Thyroid gland (tissue), 4 donors: ENCODE results near the gene GRM1. TPM values are rescaled to one million over a fixed set of nuclear protein-coding genes. Genes with fewer than 3 reads are reported as not detected.

Experiments used
- DNase-seq, 2 donors: peaks; one replicate each; pipeline ENCODE4 v3.0.0-alpha.2; 2019
- H3K27ac ChIP-seq, 3 donors: fragments of 200-600 bp; sonication (generic); 1 replicate in 2 of 3; 2 replicates in 1 of 3; pipeline ENCODE4 v1.5.1; 2016 to 2019; ENCODE audit warnings: mild to moderate bottlenecking in 1 of 3, moderate library complexity in 1 of 3
- H3K27me3 ChIP-seq: fragments of 200-600 bp; sonication (generic); one replicate; pipeline ENCODE4 v1.5.1; 2019
- H3K36me3 ChIP-seq, 2 donors: fragments of 200-600 bp; sonication (generic); one replicate each; pipeline ENCODE4 v1.5.1; 2016 to 2019
- H3K4me1 ChIP-seq, 2 donors: fragments of 200-600 bp; sonication (generic); one replicate each; pipeline ENCODE4 v1.5.1; 2017 to 2019
- H3K4me3 ChIP-seq, 3 donors: fragments of 200-600 bp; sonication (generic); replicated peaks in 1 of 3; 1 replicate in 2 of 3; 2 replicates in 1 of 3; pipeline ENCODE4 v1.5.1; 2016; ENCODE audit warnings: mild to moderate bottlenecking in 1 of 3
- H3K9me3 ChIP-seq: fragments of 200-600 bp; sonication (generic); one replicate; pipeline ENCODE4 v1.5.1; 2017
- POLR2A ChIP-seq, 2 donors: fragments of 450-650 bp; IDR thresholded peaks; one replicate each; pipeline ENCODE4 v1.6.1; 2017; ENCODE audit warnings: antibody characterized with exemption in 2 of 2, mild to moderate bottlenecking in 2 of 2, moderate library complexity in 1 of 2
- WGBS, 2 donors: methylation state at CpG; one replicate each; pipeline ENCODE4 v1.1.5; 2017; 5-methylcytosine and 5-hydroxymethylcytosine counted together
- intact Hi-C: fragments of 100-400 bp; cut with DNase I; formaldehyde crosslinking; loops from one replicate; pipeline ENCODE4 v1.15.1; 2023
- total RNA-seq, 4 donors: library from RNA; depleted of rRNA; stranded (reverse); fragments of >200 nt; gene quantifications; one replicate each; pipeline ENCODE4 v1.2.3, GENCODE V29; 2016
- TF ChIP-seq, protein P1 (sequence below), 6 experiments: fragments of 200-600 bp in 3 of 6; fragments of 450-650 bp in 3 of 6; sonication (generic) in 3 of 6; IDR thresholded peaks; one replicate each; pipeline ENCODE4 v1.5.1; 2016 to 2019; ENCODE audit warnings: antibody characterized with exemption in 6 of 6, mild to moderate bottlenecking in 2 of 6, inconsistent platforms in 1 of 6, moderate library complexity in 1 of 6

GRM1 gene
- total RNA-seq, 4 donors from 2014 or later: 0.29 to 2.5 (median 0.48) TPM

DNA sequence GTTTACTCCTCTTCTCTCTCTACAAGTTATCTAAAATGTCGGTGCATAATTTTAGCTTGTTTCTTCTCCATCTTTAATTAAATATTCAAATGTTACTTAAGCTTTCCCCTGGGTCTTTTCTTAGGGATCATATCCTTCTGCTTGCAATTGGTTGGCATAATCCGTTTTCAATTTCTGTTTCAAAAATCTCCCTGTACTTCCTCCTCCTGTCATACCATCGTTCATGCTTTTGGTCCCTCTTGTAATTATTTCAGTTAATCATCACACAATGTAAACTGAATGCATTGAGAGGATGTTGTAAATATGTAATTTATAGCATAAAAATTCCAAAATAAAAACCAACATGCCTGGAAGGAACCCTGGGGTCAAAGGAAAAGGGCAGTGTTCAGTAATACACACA is 325.6 kb downstream of the GRM1 start:
- 81 to 82% methylated on average over 3 of the region's 3 CpGs for WGBS, 2 donors
- TF ChIP-seq, protein P1, sequence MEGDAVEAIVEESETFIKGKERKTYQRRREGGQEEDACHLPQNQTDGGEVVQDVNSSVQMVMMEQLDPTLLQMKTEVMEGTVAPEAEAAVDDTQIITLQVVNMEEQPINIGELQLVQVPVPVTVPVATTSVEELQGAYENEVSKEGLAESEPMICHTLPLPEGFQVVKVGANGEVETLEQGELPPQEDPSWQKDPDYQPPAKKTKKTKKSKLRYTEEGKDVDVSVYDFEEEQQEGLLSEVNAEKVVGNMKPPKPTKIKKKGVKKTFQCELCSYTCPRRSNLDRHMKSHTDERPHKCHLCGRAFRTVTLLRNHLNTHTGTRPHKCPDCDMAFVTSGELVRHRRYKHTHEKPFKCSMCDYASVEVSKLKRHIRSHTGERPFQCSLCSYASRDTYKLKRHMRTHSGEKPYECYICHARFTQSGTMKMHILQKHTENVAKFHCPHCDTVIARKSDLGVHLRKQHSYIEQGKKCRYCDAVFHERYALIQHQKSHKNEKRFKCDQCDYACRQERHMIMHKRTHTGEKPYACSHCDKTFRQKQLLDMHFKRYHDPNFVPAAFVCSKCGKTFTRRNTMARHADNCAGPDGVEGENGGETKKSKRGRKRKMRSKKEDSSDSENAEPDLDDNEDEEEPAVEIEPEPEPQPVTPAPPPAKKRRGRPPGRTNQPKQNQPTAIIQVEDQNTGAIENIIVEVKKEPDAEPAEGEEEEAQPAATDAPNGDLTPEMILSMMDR (IDR thresholded peaks at IDR 0.05): no peak
- TF ChIP-seq POLR2A (IDR thresholded peaks at IDR 0.05): no peak

DNA sequence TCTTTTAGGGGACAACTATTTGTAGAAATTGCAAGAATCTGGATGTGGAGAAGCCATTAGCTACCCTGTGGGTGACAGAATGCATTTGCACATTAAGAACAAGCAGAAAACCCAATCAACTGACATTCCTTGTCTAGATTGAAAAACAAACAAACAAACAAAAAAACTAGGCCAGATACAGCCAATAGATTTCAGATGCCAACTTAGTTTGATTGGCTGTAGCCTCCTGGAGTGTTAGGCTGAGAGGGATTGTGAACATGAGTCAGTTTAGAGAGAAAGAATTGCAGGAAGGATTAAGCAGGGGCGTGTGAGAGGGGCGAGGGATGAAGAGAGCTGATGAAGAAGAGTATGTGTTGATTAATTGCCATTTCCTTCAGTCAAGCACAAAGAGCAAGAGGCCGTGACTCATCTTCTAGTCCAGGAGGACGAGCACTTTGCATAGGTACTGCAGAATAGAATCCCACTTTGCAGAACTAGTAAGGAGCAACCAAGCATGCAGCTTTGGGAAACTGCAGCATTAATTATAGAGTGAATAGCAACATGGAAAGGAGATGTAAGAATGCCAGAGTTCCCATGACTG is 326.7 kb downstream of the GRM1 start:
- WGBS, 2 donors: 51 to 65% methylated on average over 4 of the region's 4 CpGs
- TF ChIP-seq POLR2A (IDR thresholded peaks at IDR 0.05): no peak
- TF ChIP-seq, protein P1 (IDR thresholded peaks at IDR 0.05): no peak

More for the DNA sequence above, 325.6 kb downstream of the GRM1 start:
- Histone ChIP-seq H3K27ac (no peak overlapping the region), H3K4me3 (no peak overlapping the region), H3K36me3 (no peaks in the 10 kb centered on the region), H3K4me1 (peaks cover 11% of the 10 kb centered on the region in 2 donors), H3K9me3 (no peaks in the 10 kb centered on the region), H3K27me3 (no peaks in the 10 kb centered on the region)
- intact Hi-C loops: no loop called here
- no peak for DNase-seq

DNA sequence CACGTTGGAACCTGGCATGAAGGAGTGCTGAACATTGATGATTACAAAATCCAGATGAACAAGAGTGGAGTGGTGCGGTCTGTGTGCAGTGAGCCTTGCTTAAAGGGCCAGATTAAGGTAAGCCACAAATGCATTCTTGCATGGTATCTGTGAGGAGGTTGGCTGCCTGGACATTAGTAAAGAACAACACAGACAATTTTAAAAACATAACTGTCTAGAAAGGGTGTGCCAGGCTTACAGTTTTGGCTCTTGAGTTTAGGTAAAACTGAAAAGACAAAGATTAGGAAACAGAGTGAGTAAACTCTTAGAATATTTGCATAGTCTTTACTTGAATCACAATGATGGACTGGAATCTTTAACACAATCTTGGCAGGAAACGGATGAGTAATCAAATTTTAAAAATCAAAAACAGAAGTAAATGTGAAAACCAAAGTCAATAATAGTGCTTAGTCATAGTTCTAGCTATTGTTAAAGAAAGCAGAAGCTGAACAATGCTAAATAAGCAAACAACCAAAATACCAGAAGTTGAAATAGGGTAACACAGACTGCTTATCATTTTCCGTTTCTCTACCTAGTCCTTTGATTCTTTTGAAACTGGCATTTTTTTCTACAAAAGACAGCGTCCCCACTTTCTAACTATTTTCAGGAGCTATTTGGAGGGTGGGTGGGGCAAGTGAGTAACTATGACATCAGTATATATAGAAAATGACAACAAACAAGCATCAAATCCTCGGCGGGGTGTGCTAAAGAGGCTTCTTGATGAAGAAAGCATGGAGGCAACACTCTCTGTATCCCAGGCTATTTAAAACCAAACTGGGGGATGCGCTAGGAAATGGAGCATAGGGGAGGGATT is 328.9 kb downstream of the GRM1 start:
- intact Hi-C loops: no loop called here

More for the DNA sequence above, 326.7 kb downstream of the GRM1 start:
- no peaks in the 10 kb centered on the region for H3K27me3 ChIP-seq
- no peaks in the 10 kb centered on the region for H3K9me3 ChIP-seq
- no peak for DNase-seq
- no peaks in the 10 kb centered on the region for H3K36me3 ChIP-seq
- peaks cover 11% of the 10 kb centered on the region in 2 donors for H3K4me1 ChIP-seq
- H3K4me3 ChIP-seq: no peak overlapping the region
- H3K27ac ChIP-seq: no peak overlapping the region
- intact Hi-C loops: no loop called here

DNA sequence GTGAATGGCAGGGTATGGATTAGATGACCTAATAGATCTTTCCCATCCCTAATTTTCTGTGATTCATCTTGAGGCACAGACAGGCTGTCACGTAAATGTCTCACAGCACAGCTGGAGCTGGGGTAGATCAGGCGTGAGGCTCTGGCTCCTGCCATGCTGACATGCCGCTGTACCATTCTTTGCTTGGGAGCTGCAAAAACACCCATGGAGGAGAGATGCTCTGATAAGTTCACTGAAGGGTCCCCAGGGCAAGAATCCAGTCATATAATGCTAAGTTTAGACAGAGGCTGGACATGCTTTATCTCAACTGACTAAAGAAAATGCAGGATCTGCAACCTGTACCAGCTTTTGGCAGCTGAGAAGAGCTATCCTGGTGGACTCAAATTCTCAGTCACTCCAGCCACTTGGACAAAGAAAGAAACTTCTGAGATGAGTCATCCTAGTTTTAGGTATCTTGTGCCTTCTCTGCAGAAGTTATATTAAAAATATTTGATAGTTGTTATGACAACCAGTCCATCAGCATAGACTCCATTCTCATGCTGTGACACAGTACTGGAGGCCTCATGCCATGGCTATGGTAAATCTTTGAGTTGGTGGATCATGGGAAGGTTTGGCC is 329.7 kb downstream of the GRM1 start:
- peaks cover 11% of the 10 kb centered on the region in 2 donors for H3K4me1 ChIP-seq
- DNase-seq: no peak
- TF ChIP-seq, protein P1 (IDR thresholded peaks at IDR 0.05): no peak
- no peak overlapping the region for H3K4me3 ChIP-seq
- H3K27ac ChIP-seq: no peak overlapping the region
- WGBS, 2 donors: 84 to 95% methylated on average over 3 of the region's 3 CpGs
- H3K9me3 ChIP-seq: no peaks in the 10 kb centered on the region
- H3K36me3 ChIP-seq: no peaks in the 10 kb centered on the region
- H3K27me3 ChIP-seq: no peaks in the 10 kb centered on the region
- intact Hi-C loops: no loop called here

More for the DNA sequence above, 328.9 kb downstream of the GRM1 start:
- Histone ChIP-seq H3K36me3 (no peaks in the 10 kb centered on the region), H3K27ac (no peak overlapping the region), H3K4me1 (peaks cover 11% of the 10 kb centered on the region in 2 donors), H3K9me3 (no peaks in the 10 kb centered on the region), H3K27me3 (no peaks in the 10 kb centered on the region), H3K4me3 (no peak overlapping the region)
- TF ChIP-seq, protein P1 (IDR thresholded peaks at IDR 0.05): no peak
- no peak for TF ChIP-seq POLR2A (IDR thresholded peaks at IDR 0.05)
- 51 to 60% methylated on average over 8 of the region's 8 CpGs for WGBS, 2 donors
- DNase-seq: peak in 1 of 2 donors; percentile 24

DNA sequence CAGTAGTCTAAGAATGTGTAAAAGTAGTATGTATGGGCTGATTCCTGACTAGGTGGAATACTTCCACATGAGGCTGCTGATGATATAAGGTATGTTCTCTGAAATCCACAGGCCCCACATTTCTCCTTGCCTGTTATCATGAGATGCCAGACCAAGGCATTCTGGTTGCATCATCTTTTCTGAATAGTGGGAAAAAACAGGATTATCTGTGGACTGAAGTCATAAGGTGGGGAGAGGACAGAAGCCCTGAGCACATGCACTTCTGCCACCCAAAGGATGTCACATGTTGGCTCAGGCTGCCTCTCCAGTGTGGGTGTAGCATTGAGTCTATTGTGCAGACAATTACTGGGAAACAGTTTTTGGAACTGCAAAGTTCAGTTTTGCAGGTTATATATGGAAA is 330.3 kb downstream of the GRM1 start:
- Histone ChIP-seq H3K4me1 (peaks cover 11% of the 10 kb centered on the region in 2 donors), H3K9me3 (no peaks in the 10 kb centered on the region), H3K4me3 (no peak overlapping the region), H3K36me3 (no peaks in the 10 kb centered on the region), H3K27ac (no peak overlapping the region), H3K27me3 (no peaks in the 10 kb centered on the region)
- intact Hi-C loops: no loop called here
- DNase-seq: no peak
- TF ChIP-seq, protein P1 (IDR thresholded peaks at IDR 0.05): no peak
- no peak for TF ChIP-seq POLR2A (IDR thresholded peaks at IDR 0.05)
